H7 (cell line): ENCODE results near the gene TCF12. TPM values are rescaled to one million over a fixed set of nuclear protein-coding genes. Genes with fewer than 3 reads are reported as not detected.
"Not testable (repeated sequence)": the region's sequence is repeated elsewhere in the genome, so short reads cannot be mapped to it uniquely, and the experiment has no call there.

ENCODE experiments used
- DNase-seq: peaks from one replicate; pipeline ENCODE4 v3.0.0; 2012
- H3K27me3 ChIP-seq: 2 replicates; pipeline ENCODE4 v1.6.0; 2011; ENCODE audit warnings: mild to moderate bottlenecking, low read length; ENCODE audit not compliant: control insufficient read depth, insufficient read depth
- H3K36me3 ChIP-seq: replicated peaks from 2 replicates; pipeline ENCODE4 v1.5.1; 2011; ENCODE audit warnings: low read length; ENCODE audit not compliant: control insufficient read depth, insufficient read depth
- H3K4me3 ChIP-seq: 2 replicates; pipeline ENCODE4 v1.5.1; 2011; ENCODE audit warnings: low read depth, mild to moderate bottlenecking, control low read depth, low read length, moderate library complexity; ENCODE audit not compliant: insufficient read depth
- total RNA-seq: library from RNA; depleted of rRNA; stranded (reverse); fragments of >200 nt; shearing (Covaris generic); gene quantifications from 2 replicates; pipeline ENCODE4 v1.2.3, GENCODE V29; 2014

Gene TCF12
- total RNA-seq, 1 experiment from 2014 or later, result 54.5 TPM

DNA sequence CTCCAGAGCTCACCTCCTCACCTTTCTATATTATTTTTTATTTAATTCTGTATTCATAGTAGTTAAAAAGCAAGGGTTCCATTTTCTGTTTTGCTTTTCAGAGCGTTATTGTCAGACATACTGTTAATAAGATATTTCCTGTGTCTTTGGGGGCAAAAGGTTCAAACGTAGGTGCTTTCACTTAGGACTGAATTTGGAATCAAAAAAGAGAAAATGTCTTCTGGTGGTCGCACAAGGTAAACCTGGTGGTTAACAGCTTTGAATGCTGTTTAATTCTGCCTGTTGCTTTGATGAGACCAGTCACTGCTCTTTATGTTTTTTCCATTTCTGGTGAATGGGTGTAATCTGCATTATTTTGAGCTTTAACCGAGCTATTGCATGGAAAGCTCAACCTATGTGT lies 212.5 kb downstream of the TCF12 start:
- Histone ChIP-seq H3K27me3 (no peaks in the 10 kb centered on the region), H3K4me3 (no peak overlapping the region), H3K36me3 (no peaks in the 10 kb centered on the region)
- DNase-seq, result no peak

DNA sequence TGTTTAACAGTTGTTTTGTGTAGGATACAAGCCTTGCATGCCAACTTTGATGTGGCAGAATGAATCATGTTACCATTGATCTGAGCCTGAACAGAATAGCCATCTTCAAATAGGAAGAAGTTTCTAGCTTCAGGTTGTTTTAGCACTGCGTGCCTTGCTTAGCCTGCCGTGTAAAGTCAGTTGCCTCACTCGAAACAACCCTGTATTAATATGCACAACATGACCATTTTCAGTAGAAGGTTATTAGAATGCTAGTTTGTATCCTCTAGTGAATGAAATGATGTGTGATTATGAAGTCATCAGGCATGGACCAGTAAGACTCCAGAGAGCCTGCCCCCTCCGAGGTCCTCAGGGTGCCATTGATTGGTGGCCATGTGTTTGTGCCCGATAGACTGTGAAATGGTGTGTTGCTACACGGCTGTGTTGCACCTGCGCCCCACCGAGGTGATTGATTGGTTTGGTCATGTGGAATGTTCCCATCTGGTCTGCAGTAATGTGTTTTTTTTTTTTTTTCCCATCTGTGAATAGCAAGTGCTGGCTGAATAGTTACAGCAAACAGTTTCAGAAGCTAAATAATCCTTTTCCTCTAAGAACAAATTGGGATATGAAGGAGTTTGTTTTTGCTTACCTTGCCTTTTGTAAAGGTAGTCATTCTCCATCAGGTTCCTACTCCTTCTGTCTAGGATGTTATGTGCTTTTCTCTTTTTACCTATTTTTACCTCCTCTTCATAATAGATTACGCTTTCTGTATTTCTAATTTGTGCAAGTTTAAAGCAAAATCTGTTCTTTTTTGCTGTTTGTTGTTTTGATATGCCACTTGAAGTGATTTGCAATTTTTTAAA lies 214.9 kb downstream of the TCF12 start:
- DNase-seq, result no peak
- Histone ChIP-seq H3K27me3 (no peaks in the 10 kb centered on the region), H3K4me3 (no peak overlapping the region), H3K36me3 (no peaks in the 10 kb centered on the region)

DNA sequence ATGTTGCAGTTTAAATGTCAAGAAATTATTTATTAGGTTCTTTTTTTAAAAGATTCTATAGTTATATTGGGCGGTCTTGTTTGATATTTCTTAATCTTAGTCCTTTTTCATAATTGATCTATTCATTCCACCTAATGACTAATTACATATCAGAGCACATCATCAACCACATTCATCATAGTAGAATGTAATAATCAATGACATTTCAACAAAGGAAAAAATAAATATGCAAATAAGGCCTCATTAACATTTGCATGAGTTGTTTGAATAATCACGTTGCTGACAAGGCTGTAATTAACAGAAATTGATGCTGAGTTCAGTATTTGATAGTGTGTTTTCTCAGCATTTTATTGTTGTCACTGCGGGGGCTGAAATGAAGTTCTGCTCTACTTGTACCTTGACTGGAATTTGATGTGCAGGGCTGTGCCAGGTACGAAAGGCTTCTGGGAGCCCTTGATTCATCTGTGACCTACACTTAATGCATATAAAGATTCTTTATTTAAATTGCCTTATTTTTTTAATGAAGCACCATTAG lies 215.7 kb downstream of the TCF12 start:
- H3K27me3 ChIP-seq, result no peaks in the 10 kb centered on the region
- no peak overlapping the region for H3K4me3 ChIP-seq
- no peaks in the 10 kb centered on the region for H3K36me3 ChIP-seq
- DNase-seq, result no peak

GRCh38 chr15:57134851-57135250 lies 216.4 kb downstream of the TCF12 start:
- Histone ChIP-seq H3K27me3 (no peaks in the 10 kb centered on the region), H3K36me3 (no peaks in the 10 kb centered on the region), H3K4me3 (no peak overlapping the region)
- DNase-seq, result no peak

DNA sequence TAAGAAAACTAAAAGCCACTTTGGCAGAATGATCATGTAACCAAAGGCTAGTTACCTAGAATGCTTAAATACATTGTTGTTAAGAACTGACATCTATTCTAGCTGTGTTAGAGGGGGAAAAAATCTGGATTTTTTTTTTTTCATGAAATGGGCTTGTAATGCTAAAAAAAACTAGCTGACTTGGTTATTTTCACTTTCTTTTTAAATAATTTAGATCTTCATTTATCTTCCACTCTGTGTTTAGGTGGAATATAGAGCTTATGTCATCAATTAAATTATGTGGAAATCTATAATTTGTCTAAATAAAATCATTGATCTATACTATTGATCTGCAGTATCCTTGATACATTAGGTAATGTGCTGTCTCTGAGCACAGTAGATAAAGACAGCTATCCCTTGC lies 217.4 kb downstream of the TCF12 start:
- DNase-seq, result no peak
- no peak overlapping the region for H3K4me3 ChIP-seq

DNA sequence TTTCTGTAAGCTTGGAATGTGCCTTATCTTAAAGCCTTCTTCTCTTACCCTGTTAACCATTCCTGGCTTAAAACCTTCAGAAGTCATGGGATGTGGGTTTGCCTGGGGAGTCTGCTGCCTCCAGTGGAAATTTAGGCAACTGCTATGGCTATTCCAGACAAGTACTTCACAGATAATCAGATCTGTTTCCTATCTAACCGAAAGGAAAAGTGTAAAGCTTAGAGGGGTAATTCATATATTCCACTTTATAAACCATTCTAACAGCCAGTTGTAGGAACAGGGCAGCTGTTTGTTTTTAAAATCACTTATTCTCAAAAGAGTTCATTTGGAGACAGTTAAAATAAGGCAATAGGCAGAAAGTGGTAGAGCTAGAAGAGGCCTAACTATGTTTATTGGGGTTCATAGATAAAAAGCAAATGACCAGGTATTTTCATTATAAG lies 219.9 kb downstream of the TCF12 start:
- peak; percentile 60 for DNase-seq
- Histone ChIP-seq H3K27me3 (no peaks in the 10 kb centered on the region), H3K36me3 (no peaks in the 10 kb centered on the region), H3K4me3 (no peak overlapping the region)

More for the DNA sequence above, 217.4 kb downstream of the TCF12 start:
- Histone ChIP-seq H3K27me3 (no peaks in the 10 kb centered on the region), H3K36me3 (no peaks in the 10 kb centered on the region)

DNA sequence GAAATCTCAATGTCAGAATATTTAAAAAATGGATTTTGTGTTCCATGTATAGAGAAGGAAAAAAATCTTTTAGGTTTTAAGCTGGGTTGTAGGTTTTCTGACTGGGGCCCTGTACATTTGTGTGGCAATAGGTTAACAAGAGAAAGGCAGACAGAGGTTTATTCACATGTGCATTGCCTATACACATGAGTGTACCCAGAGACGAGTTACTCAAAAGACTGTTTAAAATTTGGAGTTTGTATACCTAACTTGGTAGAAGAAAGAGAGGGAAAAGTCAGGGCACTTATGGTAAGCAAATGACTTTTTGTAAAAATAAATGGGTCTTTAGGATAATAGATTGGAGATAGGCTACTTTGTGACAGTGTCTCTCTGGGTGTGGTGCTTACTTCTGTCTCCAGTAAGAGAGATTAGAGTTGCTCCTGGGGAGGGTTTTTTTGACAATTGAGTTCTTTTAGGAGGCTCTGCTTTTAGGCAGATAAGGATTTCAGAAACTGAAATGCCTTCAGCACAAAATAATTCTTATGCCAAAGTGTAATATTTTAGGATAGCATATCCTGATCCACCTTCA lies 225.2 kb downstream of the TCF12 start:
- Histone ChIP-seq H3K4me3 (no peak overlapping the region), H3K27me3 (no peaks in the 10 kb centered on the region), H3K36me3 (no peaks in the 10 kb centered on the region)
- DNase-seq, result no peak

DNA sequence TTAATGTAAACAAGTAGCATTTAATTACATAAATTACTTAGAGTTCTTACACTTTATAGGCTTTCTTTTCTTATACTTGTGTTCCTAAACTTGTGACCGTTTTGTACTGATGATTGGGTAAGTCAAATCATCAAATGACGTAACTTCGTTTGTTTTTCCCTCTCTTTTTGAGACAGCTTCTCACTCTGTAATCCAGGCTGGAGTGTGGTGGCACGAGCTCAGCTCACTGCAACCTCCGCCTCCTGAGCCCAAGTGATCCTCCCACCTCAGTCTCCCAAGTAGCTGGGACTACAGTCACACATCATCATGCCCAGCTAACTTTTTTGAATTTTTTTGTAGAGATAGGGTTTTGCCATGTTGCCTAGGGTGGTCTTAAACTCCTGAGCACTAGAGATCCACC lies 226.0 kb downstream of the TCF12 start:
- DNase-seq, result no peak
- H3K4me3 ChIP-seq, result no peak overlapping the region
- H3K27me3 ChIP-seq, result no peaks in the 10 kb centered on the region
- H3K36me3 ChIP-seq, result no peaks in the 10 kb centered on the region

- Histone ChIP-seq H3K4me3 (no peak overlapping the region), H3K27me3 (no peaks in the 10 kb centered on the region), H3K36me3 (no peaks in the 10 kb centered on the region)
- peak; percentile 6 for DNase-seq
Observed at GRCh38 chr15:57146506-57147201, 228.2 kb downstream of the TCF12 start.

- no peak overlapping the region for H3K4me3 ChIP-seq
- no peak for DNase-seq
- peaks cover 1% of the 10 kb centered on the region; the same call in 1 of the 2 replicates for H3K36me3 ChIP-seq
- H3K27me3 ChIP-seq, result no peaks in the 10 kb centered on the region
Observed at GRCh38 chr15:57147621-57148020, 229.2 kb downstream of the TCF12 start.

GRCh38 chr15:57148262-57148661 lies 229.8 kb downstream of the TCF12 start:
- Histone ChIP-seq H3K27me3 (no peaks in the 10 kb centered on the region), H3K4me3 (no peak overlapping the region), H3K36me3 (peaks cover 1% of the 10 kb centered on the region; the same call in 1 of the 2 replicates)
- DNase-seq, result no peak

- Histone ChIP-seq H3K4me3 (no peak overlapping the region), H3K27me3 (no peaks in the 10 kb centered on the region), H3K36me3 (peaks cover 1% of the 10 kb centered on the region; the same call in 1 of the 2 replicates)
- DNase-seq, result no peak
Observed at GRCh38 chr15:57149196-57149595, 230.8 kb downstream of the TCF12 start.

DNA sequence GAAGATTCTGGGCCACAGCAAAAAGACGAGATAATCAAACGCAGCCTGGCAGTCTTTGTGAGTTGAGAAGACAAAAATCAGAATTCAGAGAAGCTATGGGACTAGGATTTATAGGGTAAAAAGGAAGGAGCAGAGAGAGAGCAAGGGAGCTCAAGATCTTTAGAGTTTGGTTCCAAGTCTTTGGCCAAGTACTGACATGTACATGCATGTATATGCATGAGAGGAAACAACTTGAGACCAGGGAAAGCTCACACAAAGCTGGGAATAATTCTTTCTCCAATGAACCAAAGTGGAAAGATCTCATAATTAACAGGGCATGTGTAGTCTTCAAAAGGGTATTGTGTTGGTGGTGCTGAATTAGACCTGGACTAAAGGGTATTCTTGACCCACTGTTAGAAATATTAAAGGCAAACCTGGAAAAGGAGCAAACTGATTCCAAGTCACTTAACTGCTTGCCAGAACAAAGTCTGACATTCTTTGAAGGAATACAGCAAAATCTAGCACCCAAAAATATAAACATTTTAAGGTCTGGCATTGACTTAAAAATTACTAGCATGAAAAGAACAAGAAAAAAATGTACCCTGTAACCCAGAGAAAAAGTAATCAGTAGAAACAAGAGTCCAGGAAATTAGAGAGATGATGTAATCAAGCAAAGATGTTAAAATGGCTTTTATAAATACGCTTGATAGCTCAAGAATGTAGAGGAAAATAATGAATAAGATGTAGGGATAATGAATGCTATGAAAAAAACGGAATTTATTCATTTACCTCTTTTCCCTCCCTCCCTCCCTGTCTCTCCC lies 231.8 kb downstream of the TCF12 start:
- Histone ChIP-seq H3K36me3 (peaks cover 1% of the 10 kb centered on the region; the same call in 1 of the 2 replicates), H3K4me3 (no peak overlapping the region), H3K27me3 (no peaks in the 10 kb centered on the region)
- no peak for DNase-seq

- H3K4me3 ChIP-seq, H3K27me3 ChIP-seq, H3K36me3 ChIP-seq, DNase-seq: not testable (repeated sequence)
Observed at GRCh38 chr15:57150866-57151203, 232.4 kb downstream of the TCF12 start.
